ENCODE data around the gene ACAT2.
A peak's percentile ranks its signal among the peaks of the same experiment; 100 is the strongest.
"Not testable (repeated sequence)": the region's sequence is repeated elsewhere in the genome, so short reads cannot be mapped to it uniquely, and the experiment has no call there.

Gene ACAT2

GRCh38 chr6:159723259-159723658, 38.6 kb upstream of the ACAT2 start:
- Histone ChIP-seq H3K27me3 (ENCODE audit: control insufficient read depth, insufficient read depth, low read length) (no peaks in the 10 kb centered on the region), H3K9ac (ENCODE audit: low read length) (no peak overlapping the region), H3K27ac (ENCODE audit: low read depth, low read length) (no peak overlapping the region), H3K4me3 (ENCODE audit: low read length) (no peak overlapping the region), H3K36me3 (ENCODE audit: control insufficient read depth, insufficient read depth, low read length) (peaks cover 2% of the 10 kb centered on the region), H3K4me1 (ENCODE audit: control insufficient read depth, insufficient read depth, low read length) (peaks cover 7% of the 10 kb centered on the region)

- no peak overlapping the region for H3K9ac ChIP-seq (ENCODE audit: low read length)
- peaks cover 14% of the 10 kb centered on the region for H3K4me1 ChIP-seq (ENCODE audit: control insufficient read depth, insufficient read depth, low read length)
- H3K36me3 ChIP-seq (ENCODE audit: control insufficient read depth, insufficient read depth, low read length), result peaks cover 2% of the 10 kb centered on the region
- H3K27ac ChIP-seq (ENCODE audit: low read depth, low read length), result no peak overlapping the region
- H3K4me3 ChIP-seq (ENCODE audit: low read length), result no peak overlapping the region
- no peaks in the 10 kb centered on the region for H3K27me3 ChIP-seq (ENCODE audit: control insufficient read depth, insufficient read depth, low read length)
Observed at GRCh38 chr6:159724778-159725177, 37.1 kb upstream of the ACAT2 start.

- peaks cover 15% of the 10 kb centered on the region for H3K4me1 ChIP-seq (ENCODE audit: control insufficient read depth, insufficient read depth, low read length)
- not testable (repeated sequence) for H3K9ac ChIP-seq (ENCODE audit: low read length); H3K4me3 ChIP-seq (ENCODE audit: low read length); H3K36me3 ChIP-seq (ENCODE audit: control insufficient read depth, insufficient read depth, low read length); H3K27ac ChIP-seq (ENCODE audit: low read depth, low read length); H3K27me3 ChIP-seq (ENCODE audit: control insufficient read depth, insufficient read depth, low read length)
Observed at GRCh38 chr6:159725208-159725607, 36.6 kb upstream of the ACAT2 start.

- no peaks in the 10 kb centered on the region for H3K27me3 ChIP-seq (ENCODE audit: control insufficient read depth, insufficient read depth, low read length)
- H3K9ac ChIP-seq (ENCODE audit: low read length), result peak overlapping the region; percentile 86
- peaks cover 15% of the 10 kb centered on the region for H3K4me1 ChIP-seq (ENCODE audit: control insufficient read depth, insufficient read depth, low read length)
- peaks cover 2% of the 10 kb centered on the region for H3K36me3 ChIP-seq (ENCODE audit: control insufficient read depth, insufficient read depth, low read length)
- peak overlapping the region; percentile 100 for H3K27ac ChIP-seq (ENCODE audit: low read depth, low read length)
- peak overlapping the region; percentile 92 for H3K4me3 ChIP-seq (ENCODE audit: low read length)
Observed at GRCh38 chr6:159726255-159726917, 35.5 kb upstream of the ACAT2 start.

- H3K9ac ChIP-seq (ENCODE audit: low read length), result peak within 1 kb of the TSS; percentile 96
- H3K4me3 ChIP-seq (ENCODE audit: low read length), result peak within 1 kb of the TSS; percentile 92
- peaks cover 2% of the 10 kb centered on the region for H3K36me3 ChIP-seq (ENCODE audit: control insufficient read depth, insufficient read depth, low read length)
- peaks cover 15% of the 10 kb centered on the region for H3K4me1 ChIP-seq (ENCODE audit: control insufficient read depth, insufficient read depth, low read length)
- no peaks in the 10 kb centered on the region for H3K27me3 ChIP-seq (ENCODE audit: control insufficient read depth, insufficient read depth, low read length)
- peak within 1 kb of the TSS; percentile 100 for H3K27ac ChIP-seq (ENCODE audit: low read depth, low read length)
Observed at GRCh38 chr6:159726918-159727716, 34.7 kb upstream of the ACAT2 start, which contains the start of gene WTAP. WTAP (plus strand) TSS chr6:159727506; CDS start chr6:159736266, 8,760 bp downstream.

GRCh38 chr6:159727717-159728445, 34.0 kb upstream of the ACAT2 start:
- Histone ChIP-seq H3K27ac (ENCODE audit: low read depth, low read length) (peak overlapping the region; percentile 100), H3K27me3 (ENCODE audit: control insufficient read depth, insufficient read depth, low read length) (no peaks in the 10 kb centered on the region), H3K4me3 (ENCODE audit: low read length) (peak overlapping the region; percentile 81), H3K36me3 (ENCODE audit: control insufficient read depth, insufficient read depth, low read length) (peaks cover 2% of the 10 kb centered on the region), H3K9ac (ENCODE audit: low read length) (peak overlapping the region; percentile 96), H3K4me1 (ENCODE audit: control insufficient read depth, insufficient read depth, low read length) (peaks cover 15% of the 10 kb centered on the region)

- Histone ChIP-seq H3K4me1 (ENCODE audit: control insufficient read depth, insufficient read depth, low read length) (peaks cover 15% of the 10 kb centered on the region), H3K27ac (ENCODE audit: low read depth, low read length) (peak overlapping the region; percentile 100), H3K9ac (ENCODE audit: low read length) (peak overlapping the region; percentile 2), H3K27me3 (ENCODE audit: control insufficient read depth, insufficient read depth, low read length) (no peaks in the 10 kb centered on the region), H3K36me3 (ENCODE audit: control insufficient read depth, insufficient read depth, low read length) (peaks cover 2% of the 10 kb centered on the region), H3K4me3 (ENCODE audit: low read length) (peak overlapping the region; percentile 81)
Observed at GRCh38 chr6:159728531-159728964, 33.3 kb upstream of the ACAT2 start.

GRCh38 chr6:159729598-159730331, 32.1 kb upstream of the ACAT2 start:
- H3K9ac ChIP-seq (ENCODE audit: low read length), result no peak overlapping the region
- H3K36me3 ChIP-seq (ENCODE audit: control insufficient read depth, insufficient read depth, low read length), result peaks cover 2% of the 10 kb centered on the region
- H3K4me3 ChIP-seq (ENCODE audit: low read length), result peak overlapping the region; percentile 81
- H3K27me3 ChIP-seq (ENCODE audit: control insufficient read depth, insufficient read depth, low read length), result no peaks in the 10 kb centered on the region
- peaks cover 15% of the 10 kb centered on the region for H3K4me1 ChIP-seq (ENCODE audit: control insufficient read depth, insufficient read depth, low read length)
- no peak overlapping the region for H3K27ac ChIP-seq (ENCODE audit: low read depth, low read length)

GRCh38 chr6:159730332-159730676, 31.5 kb upstream of the ACAT2 start:
- Histone ChIP-seq H3K27me3 (ENCODE audit: control insufficient read depth, insufficient read depth, low read length) (no peaks in the 10 kb centered on the region), H3K9ac (ENCODE audit: low read length) (no peak overlapping the region), H3K4me1 (ENCODE audit: control insufficient read depth, insufficient read depth, low read length) (peaks cover 15% of the 10 kb centered on the region), H3K27ac (ENCODE audit: low read depth, low read length) (no peak overlapping the region), H3K4me3 (ENCODE audit: low read length) (no peak overlapping the region), H3K36me3 (ENCODE audit: control insufficient read depth, insufficient read depth, low read length) (peaks cover 2% of the 10 kb centered on the region)

GRCh38 chr6:159732550-159732949, 29.3 kb upstream of the ACAT2 start:
- H3K36me3 ChIP-seq (ENCODE audit: control insufficient read depth, insufficient read depth, low read length); H3K4me1 ChIP-seq (ENCODE audit: control insufficient read depth, insufficient read depth, low read length); H3K9ac ChIP-seq (ENCODE audit: low read length); H3K27ac ChIP-seq (ENCODE audit: low read depth, low read length); H3K4me3 ChIP-seq (ENCODE audit: low read length); H3K27me3 ChIP-seq (ENCODE audit: control insufficient read depth, insufficient read depth, low read length): not testable (repeated sequence)

- not testable (repeated sequence) for H3K4me1 ChIP-seq (ENCODE audit: control insufficient read depth, insufficient read depth, low read length); H3K4me3 ChIP-seq (ENCODE audit: low read length); H3K36me3 ChIP-seq (ENCODE audit: control insufficient read depth, insufficient read depth, low read length); H3K27me3 ChIP-seq (ENCODE audit: control insufficient read depth, insufficient read depth, low read length); H3K27ac ChIP-seq (ENCODE audit: low read depth, low read length); H3K9ac ChIP-seq (ENCODE audit: low read length)
Observed at GRCh38 chr6:159733395-159733794, 28.4 kb upstream of the ACAT2 start.

- peaks cover 8% of the 10 kb centered on the region for H3K36me3 ChIP-seq (ENCODE audit: control insufficient read depth, insufficient read depth, low read length)
- H3K9ac ChIP-seq (ENCODE audit: low read length), result no peak overlapping the region
- H3K27me3 ChIP-seq (ENCODE audit: control insufficient read depth, insufficient read depth, low read length), result no peaks in the 10 kb centered on the region
- no peak overlapping the region for H3K27ac ChIP-seq (ENCODE audit: low read depth, low read length)
- H3K4me3 ChIP-seq (ENCODE audit: low read length), result no peak overlapping the region
- H3K4me1 ChIP-seq (ENCODE audit: control insufficient read depth, insufficient read depth, low read length), result no peaks in the 10 kb centered on the region
Observed at GRCh38 chr6:159736908-159737307, 24.9 kb upstream of the ACAT2 start.
